Measurements from ENCODE around the gene GSTM1.
A peak's percentile ranks its signal among the peaks of the same experiment; 100 is the strongest.

GSTM1 gene

DNA sequence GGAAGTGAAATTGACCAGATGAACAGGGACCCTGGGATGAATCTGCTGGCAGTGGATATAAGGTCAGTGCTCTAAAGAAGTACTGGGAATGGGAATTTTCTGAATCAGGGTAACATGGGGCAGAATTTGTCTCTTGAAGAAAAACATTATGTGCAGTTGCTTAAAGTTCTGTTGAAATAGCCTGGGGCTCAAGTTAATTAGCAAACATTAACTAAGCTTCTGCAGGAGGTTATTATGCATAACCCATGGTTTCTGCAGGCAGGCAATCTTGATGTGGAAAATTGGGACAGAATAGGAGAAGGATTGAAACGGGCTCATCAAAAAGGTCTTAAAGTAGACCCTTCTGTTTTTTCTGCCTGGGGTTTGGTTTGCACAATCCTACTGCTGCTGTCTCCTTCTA is 38.4 kb downstream of the GSTM1 start:
- no peak for DNase-seq (ENCODE audit: low read depth in 2 of 3, low spot score in 1 of 3)

DNA sequence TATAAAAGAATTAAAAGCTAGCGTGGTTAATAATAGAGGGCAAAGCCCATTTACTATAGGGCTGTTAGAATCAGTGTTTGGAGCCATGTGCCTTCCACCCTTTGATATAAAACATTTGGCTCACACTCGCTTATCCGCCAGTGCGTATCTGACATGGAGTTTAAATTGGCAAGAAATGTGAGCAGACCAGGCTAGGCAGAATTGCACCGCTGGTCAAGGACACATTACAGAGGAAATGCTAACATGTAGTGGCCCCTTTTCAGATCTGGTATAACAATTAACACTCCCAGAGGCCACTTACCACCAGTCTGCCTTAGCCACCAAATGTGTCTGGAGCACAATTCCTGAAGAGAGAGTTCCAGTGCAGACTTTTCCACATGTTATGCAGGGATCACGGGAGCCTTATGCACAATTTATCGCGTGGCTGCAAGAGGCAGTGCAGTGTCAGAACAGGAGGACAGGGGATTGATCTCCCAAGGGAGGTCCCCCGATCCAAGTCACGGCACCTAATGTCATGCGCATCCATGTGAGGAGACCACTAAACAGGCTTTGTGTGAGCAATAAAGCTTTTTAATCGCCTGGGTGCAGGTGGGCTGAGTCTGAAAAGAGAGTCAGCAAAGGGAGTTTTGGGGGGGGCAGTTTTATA is 39.2 kb downstream of the GSTM1 start:
- DNase-seq (ENCODE audit: low read depth in 2 of 3, low spot score in 1 of 3) = no peak

DNA sequence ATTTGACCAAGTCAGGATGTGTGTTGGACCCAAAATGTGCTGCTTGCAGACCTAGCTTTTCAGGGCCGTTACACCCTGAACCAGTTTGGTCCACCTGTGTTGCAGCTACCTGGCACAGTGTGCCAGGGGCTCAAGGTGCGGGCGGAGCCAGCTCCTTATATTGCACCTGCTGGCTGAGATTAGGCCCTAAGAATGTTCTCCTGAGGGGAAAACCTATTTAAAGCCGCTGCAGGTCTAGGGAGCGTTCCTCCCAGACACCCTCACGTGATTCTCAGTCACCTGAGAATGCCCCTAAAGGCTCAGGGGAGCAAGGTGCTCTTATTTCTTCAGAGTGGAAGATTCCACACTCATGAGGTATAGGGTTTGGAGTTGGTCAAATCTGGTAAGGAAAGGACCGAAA is 41.3 kb downstream of the GSTM1 start:
- DNase-seq (ENCODE audit: low read depth in 2 of 3, low spot score in 1 of 3) = no peak

DNA sequence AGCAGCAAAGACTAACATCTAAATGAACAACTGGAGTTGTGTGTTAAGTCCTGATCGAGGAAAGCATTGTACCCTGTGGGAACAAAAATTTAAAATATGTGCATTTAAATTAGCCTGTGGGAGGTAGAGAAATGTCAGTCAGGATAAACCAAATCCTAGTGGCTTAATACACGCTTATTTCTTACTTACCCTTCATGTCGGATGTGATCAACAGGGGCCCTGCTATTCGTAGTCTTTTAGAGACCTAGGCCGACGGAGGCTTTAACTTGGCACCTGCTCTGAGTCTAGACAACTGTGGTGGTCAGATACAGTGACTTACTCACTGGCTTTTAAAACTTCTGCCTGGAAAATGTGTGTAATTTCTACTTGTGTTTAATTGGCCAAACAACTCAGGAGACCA is 43.0 kb downstream of the GSTM1 start:
- no peak for DNase-seq (ENCODE audit: low read depth in 2 of 3, low spot score in 1 of 3)

DNA sequence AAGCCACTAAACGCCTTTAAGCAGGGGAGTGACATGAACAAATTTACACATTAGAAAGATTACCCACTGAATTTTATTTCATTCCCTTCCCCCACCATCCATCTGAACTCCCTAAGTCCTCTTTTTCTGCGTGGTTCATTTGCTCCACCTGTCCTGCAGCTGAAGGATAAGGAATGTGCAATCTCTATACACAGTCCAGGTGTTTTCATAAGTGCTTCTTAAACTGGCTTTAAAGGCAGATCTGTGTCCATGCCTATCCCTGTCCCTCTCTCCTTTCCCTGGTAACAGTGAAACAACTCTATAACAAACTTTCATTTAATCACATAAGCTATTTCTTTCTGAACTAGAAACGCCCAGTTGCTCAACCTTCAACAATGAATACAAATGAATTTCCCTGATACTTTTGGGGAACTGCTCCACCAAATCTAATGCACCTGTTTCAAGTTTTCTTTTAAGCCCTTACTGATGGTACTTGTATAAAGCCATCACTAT is 44.8 kb downstream of the GSTM1 start:
- no peak for DNase-seq (ENCODE audit: low read depth in 2 of 3, low spot score in 1 of 3)

GRCh38 chr1:109733236-109733870 is 45.7 kb downstream of the GSTM1 start:
- DNase-seq (ENCODE audit: low read depth in 2 of 3, low spot score in 1 of 3) = no peak

DNA sequence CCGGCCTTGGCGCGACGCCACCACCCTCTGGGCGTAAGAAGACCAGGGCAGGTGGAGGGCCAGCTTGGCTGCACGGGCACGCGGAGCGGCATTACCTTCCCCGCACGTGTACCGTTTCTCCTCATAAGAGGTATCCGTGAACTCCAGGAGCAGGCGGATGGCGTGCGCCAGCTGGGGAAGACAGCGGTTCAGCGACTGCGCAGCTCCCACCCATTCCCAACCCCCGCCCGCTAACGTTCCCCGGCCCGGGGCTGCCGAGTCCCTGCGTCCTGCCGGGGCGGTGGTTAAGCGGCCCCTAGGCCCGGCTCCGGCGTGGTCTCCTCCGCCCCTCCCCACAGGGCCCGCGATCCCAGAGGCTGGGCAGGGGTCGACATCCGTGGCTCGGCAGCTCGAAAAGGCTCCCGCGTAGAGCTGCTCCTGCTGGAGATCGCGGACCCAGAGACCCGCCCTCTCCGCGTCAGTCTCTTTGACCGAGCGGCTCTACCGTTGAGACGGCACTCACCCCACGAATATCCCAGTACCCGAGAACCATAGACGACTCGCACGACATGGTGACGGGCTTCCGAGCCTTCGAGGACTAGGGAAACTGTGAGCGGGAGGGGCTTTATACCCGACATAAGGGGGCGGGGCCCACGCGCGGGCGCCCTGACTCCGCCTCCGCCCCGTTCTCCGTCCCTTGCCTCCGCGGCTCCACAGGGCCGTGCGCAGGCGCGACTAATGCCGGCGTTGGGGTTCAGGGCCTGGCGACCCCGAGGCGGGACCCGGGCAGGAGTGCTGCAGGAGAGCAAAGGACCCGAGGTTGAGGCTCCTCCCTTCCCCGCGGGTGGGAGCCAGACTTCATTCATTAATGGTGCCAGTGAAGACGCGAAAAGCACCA is 52.4 kb downstream of the GSTM1 start:
- DNase-seq (ENCODE audit: low read depth in 2 of 3, low spot score in 1 of 3) = peak; percentile 61 to 89 (median 75)

DNA sequence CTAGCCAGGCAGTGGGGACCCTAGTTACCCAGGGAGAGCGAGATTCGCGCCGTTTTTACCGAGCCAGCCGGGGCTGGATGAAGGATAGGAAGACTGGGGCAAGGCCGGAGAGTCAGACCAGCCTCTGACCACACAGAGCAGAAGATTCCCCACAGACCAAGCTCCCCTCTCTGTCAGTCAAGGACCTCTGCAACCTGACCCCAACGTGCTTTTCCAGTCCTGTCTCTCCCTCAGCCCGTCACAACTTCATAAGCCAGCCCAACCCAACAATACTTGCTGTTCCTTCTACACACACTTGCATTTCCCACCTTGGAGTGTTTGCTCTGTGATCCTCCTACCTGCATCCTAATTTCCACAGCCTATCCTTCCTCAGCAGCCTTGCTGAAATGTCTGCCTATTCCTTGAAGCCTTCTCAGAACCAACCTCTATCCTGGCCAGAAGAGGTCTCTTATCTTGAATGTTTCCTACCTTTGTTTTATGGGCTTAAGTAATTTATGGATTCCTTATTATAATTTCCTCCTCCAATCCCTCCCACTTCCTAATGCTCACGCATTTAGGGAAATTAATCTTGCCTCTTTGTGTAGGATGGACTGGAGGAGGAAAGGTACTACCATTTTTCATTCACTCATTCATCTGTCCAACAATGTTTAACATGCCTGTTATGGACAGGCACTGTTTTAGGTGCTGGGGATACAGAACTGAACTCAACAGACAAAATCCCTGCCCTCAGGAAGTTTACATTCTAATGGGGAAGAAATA is 53.2 kb downstream of the GSTM1 start, which contains the start of gene GSTM3:
GSTM3 (minus strand) TSS at position 424 of the 759 bp plus-strand sequence. CDS start 751 bp downstream, outside the sequence.
- no peak for DNase-seq (ENCODE audit: low read depth in 2 of 3, low spot score in 1 of 3)

Measured in stimulated activated CD4-positive, alpha-beta T cell treated with anti-CD3 and anti-CD28 coated beads, Interleukin-12 subunit alpha, Interleukin-12 subunit beta, amount 100 ng/mL, for 48 hours (primary cell).